Fibroblast of lung (primary cell): ENCODE measurements around the gene MPZL3. TPM values are rescaled to one million over a fixed set of nuclear protein-coding genes. Genes with fewer than 3 reads are reported as not detected.

ENCODE experiments used
- DNase-seq, 2 donors: peaks; one replicate each; pipeline versions ENCODE4 v3.0.0 to v3.0.0-alpha.2; 2010; ENCODE audit warnings: low read depth in 2 of 2
- H2AFZ ChIP-seq: 2 replicates; pipeline ENCODE4 v1.5.1; 2012; ENCODE audit warnings: low read length, control low read depth, inconsistent platforms
- H3K27ac ChIP-seq: 2 replicates; pipeline ENCODE4 v1.5.1; 2011; ENCODE audit warnings: low read length, control low read depth; ENCODE audit not compliant: insufficient read depth
- H3K27me3 ChIP-seq: 2 replicates; pipeline ENCODE4 v1.5.1; 2011; ENCODE audit warnings: mild to moderate bottlenecking, low read length; ENCODE audit not compliant: control insufficient read depth, insufficient read depth
- H3K36me3 ChIP-seq: 2 replicates; pipeline ENCODE4 v1.5.1; 2011; ENCODE audit warnings: low read length; ENCODE audit not compliant: control insufficient read depth, insufficient read depth
- H3K4me1 ChIP-seq: 2 replicates; pipeline ENCODE4 v1.5.1; 2011; ENCODE audit warnings: low read length; ENCODE audit not compliant: control insufficient read depth, insufficient read depth; ENCODE audit errors: extremely low read depth
- H3K4me2 ChIP-seq: 2 replicates; pipeline ENCODE4 v1.5.1; 2011; ENCODE audit warnings: low read length, control low read depth; ENCODE audit not compliant: insufficient read depth; ENCODE audit errors: extremely low read depth
- H3K4me3 ChIP-seq, 4 experiments: fragments of 200-600 bp in 1 of 4; sonication (generic) in 1 of 4; replicated peaks in 1 of 4; 2 replicates each; pipeline ENCODE4 v1.5.1; 2011 to 2016; ENCODE audit warnings: low read length in 4 of 4, low read depth in 3 of 4, mild to moderate bottlenecking in 3 of 4, control low read depth in 2 of 4, inconsistent platforms in 1 of 4, mixed read lengths in 1 of 4; ENCODE audit not compliant: insufficient read depth in 1 of 4; ENCODE audit errors: control extremely low read depth in 1 of 4
- H3K79me2 ChIP-seq: 2 replicates; pipeline ENCODE4 v1.5.1; 2012; ENCODE audit warnings: mild to moderate bottlenecking, low read length, inconsistent platforms; ENCODE audit not compliant: control insufficient read depth, insufficient read depth
- H3K9ac ChIP-seq: 2 replicates; pipeline ENCODE4 v1.5.1; 2011; ENCODE audit warnings: mild to moderate bottlenecking, low read length, control low read depth; ENCODE audit not compliant: insufficient read depth
- H3K9me3 ChIP-seq: 2 replicates; pipeline ENCODE4 v1.5.1; 2012; ENCODE audit warnings: low read depth, low read length; ENCODE audit not compliant: control insufficient read depth, insufficient read depth
- H4K20me1 ChIP-seq: 2 replicates; pipeline ENCODE4 v1.5.1; 2011; ENCODE audit warnings: low read length; ENCODE audit not compliant: control insufficient read depth, insufficient read depth; ENCODE audit errors: extremely low read depth
- EZH2 ChIP-seq: IDR thresholded peaks from 2 replicates; pipeline ENCODE4 v1.5.1; 2012; ENCODE audit warnings: low read length, control low read depth, mild to moderate bottlenecking; ENCODE audit errors: missing control alignments
- polyA plus RNA-seq, 2 donors: library from polyadenylated mRNA; depleted of rRNA in 1 of 2; stranded (reverse) in 1 of 2; unstranded in 1 of 2; fragments of >200 nt; gene quantifications; 2 replicates each; pipeline ENCODE4 v1.2.1, GENCODE V29; 2011 to 2012; ENCODE audit warnings: missing spikeins in 1 of 2
- total RNA-seq: library from RNA; depleted of rRNA; stranded (reverse); fragments of >200 nt; gene quantifications from 2 replicates; pipeline ENCODE4 v1.2.1, GENCODE V29; 2014
- TF ChIP-seq, protein P1 (sequence below), 2 donors: IDR thresholded peaks in 1 of 2; conservative IDR thresholded peaks in 1 of 2; 1 replicate in 1 of 2; 2 replicates in 1 of 2; pipeline ENCODE4 v1.5.1; 2011 to 2012; ENCODE audit warnings: low read length in 2 of 2, control low read depth in 1 of 2, inconsistent platforms in 1 of 2, low read depth in 1 of 2, mild to moderate bottlenecking in 1 of 2

MPZL3 gene
- total and polyA plus RNA-seq, 2 donors (not counting 1 experiment from before 2014, with no cell fraction given): 0.33 to 0.44 TPM

DNA sequence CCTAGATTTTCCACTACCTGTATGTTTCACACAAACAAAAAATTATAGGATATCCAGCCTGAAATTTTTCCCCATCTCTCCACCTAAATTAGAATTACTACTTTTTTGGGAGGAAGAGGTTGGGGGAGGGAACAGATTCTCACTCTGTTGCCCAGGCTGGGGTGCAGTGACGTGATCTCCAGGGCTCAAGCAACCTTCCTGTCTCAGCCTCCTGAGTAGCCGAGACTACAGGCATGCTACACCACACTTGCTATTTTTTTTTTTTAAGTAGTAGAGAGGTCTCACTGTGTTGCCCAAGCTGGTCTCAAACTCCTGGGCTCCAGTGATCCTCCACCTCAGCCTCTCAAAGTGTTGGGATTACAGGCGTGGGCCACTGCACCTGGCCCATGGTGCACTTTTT, 36.9 kb downstream of the MPZL3 start:
- H3K27me3 ChIP-seq: peaks cover 9% of the 10 kb centered on the region
- DNase-seq: no peak

DNA sequence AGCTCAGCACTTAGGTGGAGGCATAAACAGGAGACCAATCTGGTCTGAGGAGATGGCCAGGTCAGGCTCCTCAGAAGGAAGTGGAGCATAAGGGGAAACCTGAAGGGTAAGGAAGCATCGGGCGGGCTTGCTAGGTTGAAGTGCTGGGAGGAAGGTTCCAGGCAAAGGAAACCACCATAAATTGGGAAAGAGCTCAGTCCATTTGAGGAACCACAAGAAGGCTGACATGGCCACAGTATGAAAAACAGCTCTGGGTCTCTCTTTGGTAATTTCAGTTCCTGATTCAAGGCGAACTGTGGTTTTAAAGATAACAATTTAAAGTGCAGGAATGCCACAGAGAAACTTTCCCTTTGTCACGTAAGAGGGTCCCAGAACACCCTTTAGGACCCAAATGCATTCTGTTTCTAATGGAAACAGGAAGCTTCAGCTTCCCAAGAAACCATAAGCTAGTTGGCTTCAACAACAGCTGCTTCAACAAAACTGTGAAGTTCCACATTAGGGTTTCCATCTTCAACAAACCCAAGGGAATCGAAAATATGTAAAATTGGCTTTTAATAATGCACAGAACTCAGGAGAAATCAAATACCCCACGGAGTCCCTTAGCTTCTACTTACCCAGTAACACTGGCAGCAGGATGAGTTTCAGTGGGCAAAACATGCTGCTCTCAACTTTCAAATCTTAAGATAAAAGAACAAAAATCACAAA, 37.8 kb downstream of the MPZL3 start:
- Histone ChIP-seq H3K36me3 (no peaks in the 10 kb centered on the region), H4K20me1 (no peaks in the 10 kb centered on the region), H2AFZ (no peak overlapping the region), H3K9me3 (no peaks in the 10 kb centered on the region), H3K27me3 (peaks cover 9% of the 10 kb centered on the region), H3K9ac (no peak overlapping the region), H3K79me2 (no peaks in the 10 kb centered on the region), H3K4me2 (no peak overlapping the region), H3K4me3 (no peak overlapping the region), H3K27ac (no peak overlapping the region), H3K4me1 (no peaks in the 10 kb centered on the region)
- TF ChIP-seq, protein P1, sequence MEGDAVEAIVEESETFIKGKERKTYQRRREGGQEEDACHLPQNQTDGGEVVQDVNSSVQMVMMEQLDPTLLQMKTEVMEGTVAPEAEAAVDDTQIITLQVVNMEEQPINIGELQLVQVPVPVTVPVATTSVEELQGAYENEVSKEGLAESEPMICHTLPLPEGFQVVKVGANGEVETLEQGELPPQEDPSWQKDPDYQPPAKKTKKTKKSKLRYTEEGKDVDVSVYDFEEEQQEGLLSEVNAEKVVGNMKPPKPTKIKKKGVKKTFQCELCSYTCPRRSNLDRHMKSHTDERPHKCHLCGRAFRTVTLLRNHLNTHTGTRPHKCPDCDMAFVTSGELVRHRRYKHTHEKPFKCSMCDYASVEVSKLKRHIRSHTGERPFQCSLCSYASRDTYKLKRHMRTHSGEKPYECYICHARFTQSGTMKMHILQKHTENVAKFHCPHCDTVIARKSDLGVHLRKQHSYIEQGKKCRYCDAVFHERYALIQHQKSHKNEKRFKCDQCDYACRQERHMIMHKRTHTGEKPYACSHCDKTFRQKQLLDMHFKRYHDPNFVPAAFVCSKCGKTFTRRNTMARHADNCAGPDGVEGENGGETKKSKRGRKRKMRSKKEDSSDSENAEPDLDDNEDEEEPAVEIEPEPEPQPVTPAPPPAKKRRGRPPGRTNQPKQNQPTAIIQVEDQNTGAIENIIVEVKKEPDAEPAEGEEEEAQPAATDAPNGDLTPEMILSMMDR (conservative IDR thresholded peaks at IDR 0.05 in 1 of 2, IDR thresholded peaks at IDR 0.05 in 1 of 2; ENCODE audit: low read depth in 1 of 2, low read length in 2 of 2): no peak
- no peak for TF ChIP-seq EZH2
- DNase-seq: no peak

More for the DNA sequence above, 36.9 kb downstream of the MPZL3 start:
- no peak overlapping the region for H3K4me3 ChIP-seq
- no peak overlapping the region for H3K27ac ChIP-seq
- H2AFZ ChIP-seq: no peak overlapping the region
- H3K4me2 ChIP-seq: no peak overlapping the region
- H3K79me2 ChIP-seq: no peaks in the 10 kb centered on the region
- TF ChIP-seq EZH2: no peak
- TF ChIP-seq, protein P1 (conservative IDR thresholded peaks at IDR 0.05 in 1 of 2, IDR thresholded peaks at IDR 0.05 in 1 of 2; ENCODE audit: low read depth in 1 of 2, low read length in 2 of 2): no peak
- H3K9ac ChIP-seq: no peak overlapping the region
- no peaks in the 10 kb centered on the region for H4K20me1 ChIP-seq
- H3K36me3 ChIP-seq: no peaks in the 10 kb centered on the region
- H3K4me1 ChIP-seq: no peaks in the 10 kb centered on the region
- H3K9me3 ChIP-seq: no peaks in the 10 kb centered on the region

DNA sequence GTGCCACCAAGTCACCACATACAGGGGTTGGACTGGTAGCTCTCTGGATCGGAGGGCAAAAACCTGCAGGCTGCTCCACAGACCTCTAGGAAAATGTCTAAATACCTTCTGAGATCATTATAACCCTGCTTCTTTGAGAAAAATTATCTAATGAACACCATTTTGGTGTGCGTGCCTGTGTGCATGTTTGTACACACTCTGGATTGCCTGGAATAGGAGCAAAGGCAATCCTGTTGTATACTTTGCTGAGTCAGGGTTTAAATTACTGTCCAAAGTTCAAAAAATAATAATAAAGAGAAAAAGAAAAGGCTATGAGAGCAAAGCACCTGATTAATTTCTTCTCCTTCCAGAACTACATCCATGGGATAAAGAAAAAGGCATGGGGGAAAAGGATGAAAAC, 38.4 kb downstream of the MPZL3 start:
- TF ChIP-seq, protein P1 (conservative IDR thresholded peaks at IDR 0.05 in 1 of 2, IDR thresholded peaks at IDR 0.05 in 1 of 2; ENCODE audit: low read depth in 1 of 2, low read length in 2 of 2): no peak
- TF ChIP-seq EZH2: no peak
- no peak overlapping the region for H3K4me2 ChIP-seq
- H3K27ac ChIP-seq: no peak overlapping the region
- no peaks in the 10 kb centered on the region for H3K4me1 ChIP-seq
- no peaks in the 10 kb centered on the region for H4K20me1 ChIP-seq
- DNase-seq: no peak
- no peaks in the 10 kb centered on the region for H3K79me2 ChIP-seq
- H3K36me3 ChIP-seq: no peaks in the 10 kb centered on the region
- H3K4me3 ChIP-seq: no peak overlapping the region
- peaks cover 9% of the 10 kb centered on the region for H3K27me3 ChIP-seq
- no peak overlapping the region for H3K9ac ChIP-seq
- no peaks in the 10 kb centered on the region for H3K9me3 ChIP-seq
- no peak overlapping the region for H2AFZ ChIP-seq
